Measurements from ENCODE around the gene KRT39. TPM values are rescaled to one million over a fixed set of nuclear protein-coding genes. Genes with fewer than 3 reads are reported as not detected.
A peak's percentile ranks its signal among the peaks of the same experiment; 100 is the strongest.

The KRT39 gene
- total and polyA plus RNA-seq, 3 experiments from 2014 or later, result not detected

- Histone ChIP-seq H3K27me3 (ENCODE audit: insufficient read depth, low read length, poor library complexity, severe bottlenecking) (no peaks in the 10 kb centered on the region), H3K4me3 (ENCODE audit: low read length) (no peak overlapping the region), H3K9me3 (ENCODE audit: low read length) (no peaks in the 10 kb centered on the region), H3K4me1 (ENCODE audit: insufficient read depth, low read length) (no peaks in the 10 kb centered on the region), H3K36me3 (ENCODE audit: insufficient read depth, low read length) (no peaks in the 10 kb centered on the region), H3K27ac (ENCODE audit: low read depth, low read length) (no peak overlapping the region)
- DNase-seq, result no peak
- CTCF ChIA-PET, result no interaction called here
- Mint-ChIP-seq H3K36me3 (no peaks in the 10 kb centered on the region), H3K4me1 (no peaks in the 10 kb centered on the region), H3K27me3 (peaks cover 26 to 61% of the 10 kb centered on the region in 2 donors), H3K27ac (peak overlapping the region in 1 of 8 donors; percentile 14), H3K9me3 (no peaks in the 10 kb centered on the region), H3K4me3 (peak overlapping the region in 1 of 7 donors; percentile 46)
- POLR2A ChIA-PET, result no interaction called here
Measured at GRCh38 chr17:40958086-40958953, 8.4 kb downstream of the KRT39 start.

DNA sequence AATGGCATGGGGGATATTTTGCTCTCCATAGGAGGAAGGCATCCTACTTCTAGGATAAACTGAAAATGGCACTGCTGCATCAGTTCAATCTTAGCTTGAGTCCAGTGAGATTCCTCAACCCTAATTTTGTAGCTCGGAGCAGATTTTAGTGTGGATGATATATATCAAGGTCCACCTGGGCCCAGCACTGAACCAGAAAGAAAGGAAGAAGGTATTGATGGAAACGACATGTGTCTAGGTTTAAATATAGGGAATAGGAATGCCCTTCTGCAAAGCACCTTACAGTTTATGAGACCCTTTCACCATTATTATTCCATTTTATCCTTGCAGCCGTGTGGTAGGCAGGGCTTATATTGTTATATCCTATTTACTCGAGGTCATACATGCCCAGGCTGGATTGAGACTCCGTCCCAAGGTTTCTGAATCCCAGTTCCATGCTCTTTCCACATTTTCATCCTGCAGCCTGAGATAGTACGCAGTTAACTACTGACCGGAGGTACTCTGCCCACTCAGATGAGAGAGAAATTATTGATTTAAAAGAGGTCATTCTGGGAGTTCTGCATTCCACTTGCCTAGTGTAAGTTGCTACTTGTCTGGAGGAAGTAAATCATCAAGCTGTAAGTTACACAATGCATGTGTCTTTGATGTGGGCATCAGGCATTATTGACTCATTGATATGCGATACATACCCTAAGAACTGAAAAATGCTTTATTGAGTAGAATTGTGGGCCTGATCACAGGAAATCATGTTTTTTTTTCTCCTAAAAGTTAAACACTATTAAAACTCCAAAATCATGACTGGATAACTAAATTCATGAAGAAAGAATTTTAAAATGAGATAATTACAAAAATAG, 10.1 kb downstream of the KRT39 start:
- H3K9me3 Mint-ChIP-seq, result no peaks in the 10 kb centered on the region
- no peak overlapping the region for H3K27ac Mint-ChIP-seq
- peaks cover 26 to 62% of the 10 kb centered on the region in 2 donors for H3K27me3 Mint-ChIP-seq
- Histone ChIP-seq H3K27me3 (ENCODE audit: insufficient read depth, low read length, poor library complexity, severe bottlenecking) (no peaks in the 10 kb centered on the region), H3K4me1 (ENCODE audit: insufficient read depth, low read length) (no peaks in the 10 kb centered on the region), H3K27ac (ENCODE audit: low read depth, low read length) (no peak overlapping the region), H3K9me3 (ENCODE audit: low read length) (no peaks in the 10 kb centered on the region), H3K36me3 (ENCODE audit: insufficient read depth, low read length) (no peaks in the 10 kb centered on the region), H3K4me3 (ENCODE audit: low read length) (no peak overlapping the region)
- no peaks in the 10 kb centered on the region for H3K4me1 Mint-ChIP-seq
- H3K4me3 Mint-ChIP-seq, result no peak overlapping the region
- DNase-seq, result no peak
- no peaks in the 10 kb centered on the region for H3K36me3 Mint-ChIP-seq
- ChIA-PET CTCF (interaction anchor here (0.8 kb wide), 1 partner anchor 10 kb away, joined by 4 read pairs; no protein-coding TSS in a partner anchor), POLR2A (no interaction called here)

DNA sequence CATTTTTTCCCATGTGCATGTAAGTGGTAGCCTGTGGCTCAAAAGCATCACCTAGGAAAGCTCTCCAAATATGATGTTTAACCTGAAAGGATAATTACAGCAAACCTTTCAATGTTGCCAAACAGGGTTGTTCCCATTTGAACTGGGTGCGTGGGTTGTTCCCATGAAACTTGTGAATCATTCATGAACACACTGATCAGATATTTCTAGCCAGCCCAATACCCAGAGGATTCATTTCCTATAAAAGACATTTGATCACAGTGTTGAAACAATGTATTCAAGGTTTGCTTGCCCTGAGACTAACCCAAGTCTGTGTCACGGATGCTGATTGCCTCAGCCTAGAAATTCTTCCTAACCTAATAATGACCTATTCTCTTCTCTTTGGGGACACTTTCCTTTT, 12.9 kb downstream of the KRT39 start:
- ChIA-PET POLR2A (no interaction called here), CTCF (no interaction called here)
- DNase-seq, result no peak
- Mint-ChIP-seq H3K36me3 (no peaks in the 10 kb centered on the region), H3K27ac (no peak overlapping the region), H3K4me3 (no peak overlapping the region), H3K27me3 (peaks cover 28 to 66% of the 10 kb centered on the region in 2 donors), H3K4me1 (no peaks in the 10 kb centered on the region), H3K9me3 (no peaks in the 10 kb centered on the region)
- H3K9me3 ChIP-seq (ENCODE audit: low read length), result no peaks in the 10 kb centered on the region
- no peaks in the 10 kb centered on the region for H3K36me3 ChIP-seq (ENCODE audit: insufficient read depth, low read length)
- peaks cover 8% of the 10 kb centered on the region for H3K27me3 ChIP-seq (ENCODE audit: insufficient read depth, low read length, poor library complexity, severe bottlenecking)
- H3K4me1 ChIP-seq (ENCODE audit: insufficient read depth, low read length), result no peaks in the 10 kb centered on the region
- no peak overlapping the region for H3K4me3 ChIP-seq (ENCODE audit: low read length)
- H3K27ac ChIP-seq (ENCODE audit: low read depth, low read length), result no peak overlapping the region

DNA sequence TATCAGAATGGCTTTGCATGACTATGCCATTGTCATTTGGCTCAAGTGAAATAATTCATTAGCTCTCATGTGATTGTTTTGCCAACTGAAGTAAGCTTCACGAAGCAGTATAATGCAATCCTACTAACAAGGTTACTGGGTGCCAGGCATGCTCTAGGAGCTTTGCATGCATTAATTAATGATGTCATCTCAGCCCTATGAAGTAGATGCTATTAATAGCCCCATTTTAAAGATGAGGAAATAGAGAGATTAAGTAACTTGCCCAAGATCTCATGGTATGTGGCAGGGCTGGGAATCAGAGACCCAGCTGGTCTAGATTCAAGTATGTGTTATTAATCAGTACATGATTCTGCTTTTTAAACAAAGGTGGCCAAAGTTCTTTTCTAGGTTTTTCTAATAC, 14.1 kb downstream of the KRT39 start:
- Mint-ChIP-seq H3K9me3 (no peaks in the 10 kb centered on the region), H3K4me3 (no peak overlapping the region), H3K27ac (no peak overlapping the region), H3K36me3 (no peaks in the 10 kb centered on the region), H3K27me3 (peaks cover 38 to 75% of the 10 kb centered on the region in 2 donors), H3K4me1 (no peaks in the 10 kb centered on the region)
- Histone ChIP-seq H3K27ac (ENCODE audit: low read depth, low read length) (no peak overlapping the region), H3K4me1 (ENCODE audit: insufficient read depth, low read length) (no peaks in the 10 kb centered on the region), H3K36me3 (ENCODE audit: insufficient read depth, low read length) (no peaks in the 10 kb centered on the region), H3K27me3 (ENCODE audit: insufficient read depth, low read length, poor library complexity, severe bottlenecking) (peaks cover 11% of the 10 kb centered on the region), H3K9me3 (ENCODE audit: low read length) (no peaks in the 10 kb centered on the region), H3K4me3 (ENCODE audit: low read length) (no peak overlapping the region)
- ChIA-PET POLR2A (no interaction called here), CTCF (no interaction called here)
- DNase-seq, result no peak

DNA sequence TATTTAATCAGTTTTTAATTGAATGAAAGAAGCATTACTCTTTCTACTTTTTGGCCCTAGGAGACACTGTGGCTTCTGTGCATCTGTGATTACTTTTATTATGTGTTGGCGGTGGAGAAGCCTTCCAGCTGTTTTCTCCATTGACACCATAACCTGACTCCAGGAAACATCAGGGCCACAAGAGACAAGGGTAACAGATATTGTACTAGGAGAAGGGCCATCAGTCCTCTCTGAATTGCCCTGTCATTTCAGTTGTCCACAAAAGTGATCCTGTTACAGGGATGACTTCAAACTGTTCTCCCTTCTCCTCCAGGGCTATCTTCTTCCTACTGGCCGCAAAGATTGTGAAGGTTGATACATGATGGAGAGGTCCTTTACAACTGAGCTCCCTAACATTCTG, 14.6 kb downstream of the KRT39 start:
- Mint-ChIP-seq H3K4me1 (no peaks in the 10 kb centered on the region), H3K36me3 (no peaks in the 10 kb centered on the region), H3K9me3 (no peaks in the 10 kb centered on the region), H3K27ac (no peak overlapping the region), H3K27me3 (peaks cover 38 to 78% of the 10 kb centered on the region in 2 donors), H3K4me3 (no peak overlapping the region)
- peaks cover 13% of the 10 kb centered on the region for H3K27me3 ChIP-seq (ENCODE audit: insufficient read depth, low read length, poor library complexity, severe bottlenecking)
- no peaks in the 10 kb centered on the region for H3K36me3 ChIP-seq (ENCODE audit: insufficient read depth, low read length)
- CTCF ChIA-PET, result no interaction called here
- DNase-seq, result no peak
- no peaks in the 10 kb centered on the region for H3K9me3 ChIP-seq (ENCODE audit: low read length)
- H3K4me1 ChIP-seq (ENCODE audit: insufficient read depth, low read length), result no peaks in the 10 kb centered on the region
- H3K27ac ChIP-seq (ENCODE audit: low read depth, low read length), result no peak overlapping the region
- H3K4me3 ChIP-seq (ENCODE audit: low read length), result no peak overlapping the region
- POLR2A ChIA-PET, result no interaction called here

GRCh38 chr17:40951011-40951622, 15.6 kb downstream of the KRT39 start:
- H3K27me3 Mint-ChIP-seq, result peaks cover 42 to 80% of the 10 kb centered on the region in 2 donors
- Histone ChIP-seq H3K9me3 (ENCODE audit: low read length) (no peaks in the 10 kb centered on the region), H3K27ac (ENCODE audit: low read depth, low read length) (no peak overlapping the region), H3K27me3 (ENCODE audit: insufficient read depth, low read length, poor library complexity, severe bottlenecking) (peaks cover 21% of the 10 kb centered on the region), H3K4me1 (ENCODE audit: insufficient read depth, low read length) (no peaks in the 10 kb centered on the region), H3K36me3 (ENCODE audit: insufficient read depth, low read length) (no peaks in the 10 kb centered on the region), H3K4me3 (ENCODE audit: low read length) (no peak overlapping the region)
- no peaks in the 10 kb centered on the region for H3K4me1 Mint-ChIP-seq
- ChIA-PET CTCF (no interaction called here), POLR2A (no interaction called here)
- H3K27ac Mint-ChIP-seq, result no peak overlapping the region
- H3K9me3 Mint-ChIP-seq, result no peaks in the 10 kb centered on the region
- no peak for DNase-seq
- H3K36me3 Mint-ChIP-seq, result no peaks in the 10 kb centered on the region
- no peak overlapping the region for H3K4me3 Mint-ChIP-seq

GRCh38 chr17:40950176-40950575, 16.6 kb downstream of the KRT39 start:
- H3K4me1 ChIP-seq (ENCODE audit: insufficient read depth, low read length), result no peaks in the 10 kb centered on the region
- no peak overlapping the region for H3K4me3 ChIP-seq (ENCODE audit: low read length)
- Mint-ChIP-seq H3K27ac (no peak overlapping the region), H3K4me3 (no peak overlapping the region), H3K4me1 (no peaks in the 10 kb centered on the region), H3K27me3 (peaks cover 39 to 80% of the 10 kb centered on the region in 2 donors), H3K9me3 (no peaks in the 10 kb centered on the region), H3K36me3 (no peaks in the 10 kb centered on the region)
- H3K9me3 ChIP-seq (ENCODE audit: low read length), result no peaks in the 10 kb centered on the region
- H3K27me3 ChIP-seq (ENCODE audit: insufficient read depth, low read length, poor library complexity, severe bottlenecking), result peaks cover 21% of the 10 kb centered on the region
- POLR2A ChIA-PET, result no interaction called here
- CTCF ChIA-PET, result no interaction called here
- DNase-seq, result no peak
- no peaks in the 10 kb centered on the region for H3K36me3 ChIP-seq (ENCODE audit: insufficient read depth, low read length)
- no peak overlapping the region for H3K27ac ChIP-seq (ENCODE audit: low read depth, low read length)

GRCh38 chr17:40949418-40949817, 17.3 kb downstream of the KRT39 start:
- ChIA-PET POLR2A (no interaction called here), CTCF (interaction anchor here (1.2 kb wide), 1 partner anchor 20 kb away, joined by 3 read pairs; no protein-coding TSS in a partner anchor)
- H3K4me3 ChIP-seq (ENCODE audit: low read length), result no peak overlapping the region
- H3K27me3 Mint-ChIP-seq, result peaks cover 37 to 80% of the 10 kb centered on the region in 2 donors
- no peak overlapping the region for H3K4me3 Mint-ChIP-seq
- no peak overlapping the region for H3K27ac Mint-ChIP-seq
- no peaks in the 10 kb centered on the region for H3K36me3 ChIP-seq (ENCODE audit: insufficient read depth, low read length)
- no peak for DNase-seq
- H3K4me1 Mint-ChIP-seq, result no peaks in the 10 kb centered on the region
- no peaks in the 10 kb centered on the region for H3K36me3 Mint-ChIP-seq
- H3K27me3 ChIP-seq (ENCODE audit: insufficient read depth, low read length, poor library complexity, severe bottlenecking), result peaks cover 21% of the 10 kb centered on the region
- H3K9me3 Mint-ChIP-seq, result no peaks in the 10 kb centered on the region
- H3K9me3 ChIP-seq (ENCODE audit: low read length), result no peaks in the 10 kb centered on the region
- no peaks in the 10 kb centered on the region for H3K4me1 ChIP-seq (ENCODE audit: insufficient read depth, low read length)
- H3K27ac ChIP-seq (ENCODE audit: low read depth, low read length), result no peak overlapping the region

All from CD8-positive, alpha-beta memory T cell (primary cell).